Stimulated activated naive CD8-positive, alpha-beta T cell treated with anti-CD3 and anti-CD28 coated beads, Interleukin-15, Interleukin-2, amounts not matched to agents 100 U/mL and 50 U/mL, for 24 hours (primary cell): ENCODE data around the gene DLGAP1.
A peak's percentile ranks its signal among the peaks of the same experiment; 100 is the strongest.
"Not testable (repeated sequence)": the region's sequence is repeated elsewhere in the genome, so short reads cannot be mapped to it uniquely, and the experiment has no call there.

Experiments used
- ATAC-seq: fragments of 150-1000 bp; cut with Tn5 transposase; one replicate; pipeline ENCODE4 v1.10.0; 2021
- DNase-seq: peaks from one replicate; pipeline ENCODE4 v3.0.0; 2021

Gene DLGAP1

GRCh38 chr18:3603421-3604234, 851.5 kb downstream of the DLGAP1 start:
- DNase-seq = peak; percentile 36
- ATAC-seq = peak; percentile 37

GRCh38 chr18:3601106-3601755, 853.9 kb downstream of the DLGAP1 start:
- DNase-seq, ATAC-seq: not testable (repeated sequence)

DNA sequence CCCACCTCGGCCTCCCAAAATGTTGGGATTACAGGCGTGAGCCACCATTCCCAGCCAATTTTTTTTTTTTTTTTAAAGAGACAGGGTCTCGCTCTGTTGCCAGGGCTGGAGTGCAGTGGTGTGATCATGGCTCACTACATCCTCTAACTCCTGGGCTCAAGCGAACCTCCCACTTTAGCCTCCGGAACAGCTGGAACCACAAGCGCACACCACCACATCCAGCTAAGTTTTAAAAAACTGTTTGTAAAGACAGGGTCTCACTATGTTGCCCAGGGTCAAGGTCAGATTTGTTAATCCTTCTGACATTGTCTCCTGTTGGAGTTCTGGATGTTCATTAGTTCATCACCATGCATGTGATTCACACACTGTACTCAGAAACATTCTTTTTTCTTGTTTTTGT, 855.2 kb downstream of the DLGAP1 start:
- no peak for DNase-seq
- no peak for ATAC-seq

GRCh38 chr18:3599195-3599594, 855.9 kb downstream of the DLGAP1 start:
- no peak for DNase-seq
- ATAC-seq = no peak

- no peak for DNase-seq
These were observed 856.5 kb downstream of the DLGAP1 start for GRCh38 chr18:3598581-3598980.

DNA sequence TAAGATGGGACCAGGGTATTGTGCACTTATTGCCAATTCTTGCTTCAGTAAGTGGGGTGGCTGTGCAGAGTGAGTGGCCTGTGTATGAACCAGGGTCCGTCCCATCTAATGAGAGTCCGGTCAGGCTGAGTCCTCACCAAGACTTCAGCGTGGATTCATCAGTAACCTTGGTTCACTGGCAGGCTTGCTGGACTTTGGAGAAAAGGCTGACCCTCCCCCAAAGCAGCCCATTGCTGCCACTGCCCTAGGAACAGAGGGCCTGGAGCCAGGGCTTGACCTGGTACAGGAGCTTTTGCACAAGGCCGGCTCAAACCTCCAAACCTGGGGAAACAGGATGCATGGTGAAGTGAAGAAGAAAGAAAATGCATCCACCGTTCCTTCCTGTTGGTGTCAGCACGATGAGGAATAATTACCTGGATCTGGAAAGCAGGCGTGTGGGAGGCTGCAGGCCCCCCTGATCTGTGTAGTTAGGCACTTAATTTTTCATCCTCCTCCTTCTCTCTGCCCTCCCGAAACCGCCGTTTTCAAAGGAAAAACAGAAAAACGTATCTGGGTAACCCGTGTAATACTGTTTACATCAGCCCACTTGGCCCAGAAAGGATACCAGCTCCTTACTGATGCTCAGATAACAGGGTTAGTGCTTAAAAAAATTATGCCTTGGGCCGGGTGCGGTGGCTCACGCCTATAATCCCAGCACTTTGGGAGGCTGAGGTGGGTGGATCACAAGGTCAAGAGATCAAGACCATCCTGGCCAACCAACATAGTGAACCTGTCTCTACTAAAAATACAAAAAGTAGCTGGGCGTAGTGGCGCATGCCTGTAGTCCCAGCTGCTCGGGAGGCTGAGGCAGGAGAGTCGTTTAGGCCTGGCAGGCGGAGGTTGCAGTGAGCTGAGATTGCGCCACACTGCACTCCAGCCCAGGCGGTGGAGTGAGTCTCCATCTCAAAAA, 857.4 kb downstream of the DLGAP1 start:
- ATAC-seq = no peak
- DNase-seq = no peak

More at GRCh38 chr18:3598581-3598980, 856.5 kb downstream of the DLGAP1 start:
- no peak for ATAC-seq

GRCh38 chr18:3596637-3597384, 858.3 kb downstream of the DLGAP1 start:
- ATAC-seq (no peak), DNase-seq (peak; percentile 59)

DNA sequence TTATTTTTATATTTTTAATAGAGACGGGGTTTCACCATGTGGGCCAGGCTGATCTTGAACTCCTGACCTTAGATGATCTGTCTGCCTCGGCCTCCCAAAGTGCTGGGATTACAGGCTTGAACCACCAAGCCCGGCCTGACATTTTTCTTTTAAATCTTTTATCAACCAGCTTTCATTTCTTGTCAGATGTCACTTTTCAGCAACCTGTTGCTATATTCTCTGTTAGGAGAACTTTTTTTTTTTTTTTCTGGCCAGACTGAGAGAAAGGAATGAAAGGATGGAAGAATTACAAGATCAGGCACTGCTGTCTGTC, 858.8 kb downstream of the DLGAP1 start:
- DNase-seq (no peak), ATAC-seq (no peak)

GRCh38 chr18:3595369-3596273, 859.5 kb downstream of the DLGAP1 start:
- ATAC-seq (peak; percentile 66), DNase-seq (no peak)

GRCh38 chr18:3594760-3595368, 860.2 kb downstream of the DLGAP1 start:
- DNase-seq (peak; percentile 52), ATAC-seq (no peak)

DNA sequence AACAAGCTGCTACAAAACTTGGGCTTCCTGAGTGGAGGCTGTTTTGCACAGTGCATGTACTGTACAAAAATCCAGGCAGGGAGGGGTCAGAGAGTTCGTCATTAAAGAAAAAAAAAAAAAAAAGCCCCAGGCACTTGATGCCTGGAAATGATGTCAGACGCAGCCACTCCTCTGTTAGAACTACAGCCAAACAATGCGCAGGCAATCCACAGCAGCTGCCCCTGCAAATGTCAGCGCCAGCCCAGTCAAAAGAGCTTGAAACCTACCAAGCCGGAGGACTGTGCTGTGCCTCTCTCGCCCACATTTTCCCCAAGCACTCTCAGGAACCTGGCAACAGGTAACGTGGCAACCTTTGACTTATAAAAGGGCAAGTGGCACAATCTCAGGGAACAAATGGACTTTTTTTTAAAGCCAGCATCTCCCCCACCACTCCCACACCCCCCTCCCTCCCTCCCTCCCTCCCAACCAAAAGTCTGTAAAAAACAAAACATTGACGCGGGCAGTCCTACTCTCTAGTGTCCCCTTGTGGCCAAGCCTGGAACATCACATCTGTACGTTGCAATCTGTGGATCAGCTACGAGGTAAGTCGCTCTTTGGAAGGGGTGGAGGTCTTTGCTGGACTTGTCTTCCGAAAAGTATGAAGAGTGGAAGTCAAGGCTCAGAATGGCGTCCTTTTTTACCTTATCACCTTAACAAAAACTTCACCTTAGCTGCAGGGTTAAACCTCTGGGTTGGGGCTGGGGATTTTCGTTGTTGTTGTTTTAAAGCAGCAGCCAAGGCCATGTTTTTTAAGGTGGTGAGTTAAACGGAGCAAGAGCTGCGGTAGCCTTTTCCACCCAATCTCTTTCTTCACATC, 861.0 kb downstream of the DLGAP1 start:
- peak; percentile 85 for DNase-seq
- ATAC-seq = peak; percentile 93

DNA sequence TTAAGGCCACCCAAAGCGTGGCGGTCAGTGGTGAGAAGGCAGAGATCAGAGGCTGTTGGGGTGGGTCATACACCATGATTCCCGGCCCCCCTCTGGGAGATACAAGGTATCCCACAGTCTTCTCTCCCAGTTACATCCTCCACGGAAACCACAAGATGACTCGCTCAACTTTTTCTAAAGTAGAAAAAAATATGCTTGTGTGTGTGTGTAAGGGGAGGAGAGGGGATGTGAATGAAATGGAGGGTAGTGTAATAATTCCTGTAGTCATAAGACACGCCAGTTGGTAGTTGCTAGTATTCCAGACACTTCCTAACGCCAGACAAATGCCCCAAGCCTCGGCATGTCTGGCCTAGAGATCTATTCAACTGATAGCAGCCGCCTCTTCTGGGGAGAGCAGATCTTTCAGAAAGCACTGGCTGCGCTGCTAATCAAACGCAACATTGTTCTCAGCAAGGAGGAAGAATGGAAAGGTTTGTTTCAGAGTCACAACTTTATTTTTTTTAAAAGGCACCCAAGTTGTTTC, 861.7 kb downstream of the DLGAP1 start:
- peak; percentile 1 for ATAC-seq
- no peak for DNase-seq

DNA sequence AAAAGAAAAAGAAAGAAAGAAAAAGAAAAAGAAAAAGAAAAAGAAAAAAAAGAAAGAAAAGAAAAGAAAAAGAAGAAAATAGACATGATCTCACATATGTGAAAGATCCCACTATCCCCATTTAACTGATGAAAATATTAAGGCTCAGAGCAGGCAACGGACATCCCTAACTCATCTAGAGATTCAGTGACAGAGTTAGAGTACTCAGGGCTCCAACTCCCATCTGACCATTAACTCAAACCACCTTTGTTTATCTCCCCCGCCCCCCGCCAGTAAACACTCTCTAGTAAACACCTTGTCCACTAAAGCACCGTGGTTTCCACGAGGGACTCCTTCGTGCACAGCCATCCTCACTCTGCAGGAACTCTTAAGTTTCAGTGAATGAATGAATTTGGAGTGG, 862.2 kb downstream of the DLGAP1 start:
- DNase-seq (no peak), ATAC-seq (no peak)

GRCh38 chr18:3590096-3590630, 864.9 kb downstream of the DLGAP1 start:
- no peak for DNase-seq
- ATAC-seq = no peak

- peak; percentile 80 for DNase-seq
- peak; percentile 75 for ATAC-seq
These were observed 869.2 kb downstream of the DLGAP1 start for GRCh38 chr18:3585656-3586509.

- ATAC-seq (no peak), DNase-seq (no peak)
These were observed 870.1 kb downstream of the DLGAP1 start for GRCh38 chr18:3584897-3585460.

DNA sequence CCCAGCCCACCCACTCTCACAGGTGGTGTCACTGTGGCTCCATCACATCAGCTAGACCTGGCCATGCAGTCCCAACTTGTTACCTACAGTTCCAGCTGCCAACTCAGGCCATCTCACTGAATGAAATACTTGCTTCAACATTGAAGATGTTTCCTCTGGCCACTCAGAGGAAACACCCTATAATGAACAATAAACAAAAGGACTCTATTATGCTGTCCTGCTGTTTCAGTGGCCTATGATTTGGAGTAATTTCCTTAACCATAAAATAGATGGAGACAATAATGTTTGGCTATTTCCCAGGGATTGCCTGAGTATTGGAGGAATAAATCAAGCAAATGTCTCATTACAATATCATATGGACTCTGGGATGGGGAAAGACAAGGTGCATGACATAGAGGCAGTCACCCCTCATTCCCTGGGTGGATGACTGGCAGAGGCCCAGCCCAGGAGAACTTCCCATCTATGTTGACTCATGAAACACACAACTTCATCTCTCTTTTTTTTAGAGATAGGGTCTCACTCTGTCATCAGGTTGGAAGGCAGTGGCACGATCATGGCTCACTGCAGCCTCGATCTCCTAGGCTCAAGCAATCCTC, 870.7 kb downstream of the DLGAP1 start:
- ATAC-seq = no peak

More for the DNA sequence above, 870.7 kb downstream of the DLGAP1 start:
- no peak for DNase-seq
